Glutamatergic neuron (in vitro differentiated cells): ENCODE data around the gene DCUN1D2. TPM values are rescaled to one million over a fixed set of nuclear protein-coding genes. Genes with fewer than 3 reads are reported as not detected.

ENCODE experiments used
- DNase-seq: peaks from one replicate; pipeline ENCODE4 v3.0.0; 2022
- H3K27ac Mint-ChIP-seq: one replicate; pipeline ENCODE4 v1.8.0; 2020; ENCODE audit warnings: mild to moderate bottlenecking, mixed read lengths, inconsistent platforms; ENCODE audit not compliant: unreplicated experiment
- H3K27me3 Mint-ChIP-seq: one replicate; pipeline ENCODE4 v1.8.0; 2020; ENCODE audit warnings: mild to moderate bottlenecking, moderate library complexity, mixed read lengths, inconsistent platforms; ENCODE audit not compliant: unreplicated experiment
- H3K36me3 Mint-ChIP-seq: one replicate; pipeline ENCODE4 v1.8.0; 2020; ENCODE audit warnings: mild to moderate bottlenecking, mixed read lengths, inconsistent platforms; ENCODE audit not compliant: unreplicated experiment
- H3K4me1 Mint-ChIP-seq: one replicate; pipeline ENCODE4 v1.8.0; 2020; ENCODE audit warnings: mild to moderate bottlenecking, low read depth, mixed read lengths, inconsistent platforms; ENCODE audit not compliant: unreplicated experiment
- H3K4me3 Mint-ChIP-seq: one replicate; pipeline ENCODE4 v1.8.0; 2020; ENCODE audit warnings: mild to moderate bottlenecking, mixed read lengths, inconsistent platforms; ENCODE audit not compliant: unreplicated experiment
- H3K9me3 Mint-ChIP-seq: one replicate; pipeline ENCODE4 v1.8.0; 2020; ENCODE audit warnings: mild to moderate bottlenecking, moderate library complexity, mixed read lengths, inconsistent platforms; ENCODE audit not compliant: unreplicated experiment
- CTCF ChIP-seq: fragments of 200-600 bp; sonication (generic); IDR thresholded peaks from one replicate; pipeline ENCODE4 v1.5.0; 2021; ENCODE audit not compliant: partially characterized antibody, unreplicated experiment
- total RNA-seq: library from RNA; stranded (reverse); fragmentation: NEBNext Ultra II Directional; extraction: Animal tissue kit (Norgen Biotek cat#: 25700); gene quantifications from one replicate; pipeline ENCODE4 v1.2.1, GENCODE V29; 2021; ENCODE audit not compliant: unreplicated experiment

The DCUN1D2 gene
- total RNA-seq, 1 donor from 2014 or later = 97.7 TPM

- Mint-ChIP-seq H3K27me3 (peaks cover 6% of the 10 kb centered on the region), H3K36me3 (peaks cover 4% of the 10 kb centered on the region), H3K4me3 (no peak overlapping the region), H3K9me3 (peaks cover 2% of the 10 kb centered on the region), H3K27ac (no peak overlapping the region), H3K4me1 (peaks cover 13% of the 10 kb centered on the region)
- no peak for TF ChIP-seq CTCF
- no peak for DNase-seq
These were observed 60.0 kb downstream of the DCUN1D2 start for GRCh38 chr13:113430378-113431110.

GRCh38 chr13:113429608-113429985, 60.9 kb downstream of the DCUN1D2 start:
- Mint-ChIP-seq H3K9me3 (peaks cover 2% of the 10 kb centered on the region), H3K27ac (no peak overlapping the region)

GRCh38 chr13:113428871-113429607, 61.5 kb downstream of the DCUN1D2 start:
- DNase-seq = no peak
- H3K27me3 Mint-ChIP-seq = peaks cover 6% of the 10 kb centered on the region
- peaks cover 13% of the 10 kb centered on the region for H3K4me1 Mint-ChIP-seq
- TF ChIP-seq CTCF = no peak
- H3K4me3 Mint-ChIP-seq = no peak overlapping the region
- H3K27ac Mint-ChIP-seq = no peak overlapping the region
- H3K36me3 Mint-ChIP-seq = peaks cover 4% of the 10 kb centered on the region
- peaks cover 2% of the 10 kb centered on the region for H3K9me3 Mint-ChIP-seq

More at GRCh38 chr13:113429608-113429985, 60.9 kb downstream of the DCUN1D2 start:
- H3K27me3 Mint-ChIP-seq = peaks cover 6% of the 10 kb centered on the region
- H3K4me3 Mint-ChIP-seq = no peak overlapping the region
- H3K36me3 Mint-ChIP-seq = peaks cover 4% of the 10 kb centered on the region
- DNase-seq = no peak
- no peak for TF ChIP-seq CTCF
- H3K4me1 Mint-ChIP-seq = peaks cover 13% of the 10 kb centered on the region

GRCh38 chr13:113428469-113428865, 62.0 kb downstream of the DCUN1D2 start:
- H3K4me3 Mint-ChIP-seq = no peak overlapping the region
- peaks cover 6% of the 10 kb centered on the region for H3K27me3 Mint-ChIP-seq
- peaks cover 13% of the 10 kb centered on the region for H3K4me1 Mint-ChIP-seq
- H3K36me3 Mint-ChIP-seq = peaks cover 4% of the 10 kb centered on the region
- TF ChIP-seq CTCF = no peak
- peaks cover 2% of the 10 kb centered on the region for H3K9me3 Mint-ChIP-seq
- DNase-seq = no peak
- no peak overlapping the region for H3K27ac Mint-ChIP-seq
